ENCODE measurements around the gene ZFAND2A. TPM values are rescaled to one million over a fixed set of nuclear protein-coding genes. Genes with fewer than 3 reads are reported as not detected.
A peak's percentile ranks its signal among the peaks of the same experiment; 100 is the strongest.

The ZFAND2A gene
- total RNA-seq, 1 experiment from 2014 or later: 13.7 TPM

- Histone ChIP-seq H3K9ac (ENCODE audit: extremely low read depth, insufficient read length, low read length) (no peak overlapping the region), H4K8ac (replicated peaks; ENCODE audit: insufficient read length, low read depth, low read length) (no peak overlapping the region), H3K23ac (ENCODE audit: insufficient read length, low read depth, low read length) (no peak overlapping the region), H3K9me3 (ENCODE audit: control insufficient read depth, low read depth, low read length) (no peaks in the 10 kb centered on the region), H3K18ac (ENCODE audit: insufficient read length, low read depth, low read length) (no peak overlapping the region), H2AFZ (ENCODE audit: low read length) (no peak overlapping the region), H3K4ac (ENCODE audit: low read depth, low read length) (no peak overlapping the region), H3K4me2 (ENCODE audit: insufficient read depth, insufficient read length, low read length) (no peak overlapping the region), H3K79me1 (ENCODE audit: insufficient read depth, low read depth, low read length, poor library complexity, severe bottlenecking) (no peaks in the 10 kb centered on the region), H3K27ac (ENCODE audit: insufficient read length, low read depth, low read length) (no peak overlapping the region), H3K79me2 (ENCODE audit: insufficient read depth, low read length) (no peaks in the 10 kb centered on the region), H4K5ac (ENCODE audit: insufficient read length, low read depth, low read length) (no peak overlapping the region), H4K20me1 (ENCODE audit: control insufficient read depth, insufficient read depth, insufficient read length) (no peaks in the 10 kb centered on the region), H3K4me1 (ENCODE audit: insufficient read depth, low read length) (no peaks in the 10 kb centered on the region), H2BK12ac (ENCODE audit: insufficient read length, low read depth, low read length) (no peak overlapping the region), H2BK20ac (ENCODE audit: low read depth, low read length, poor library complexity, severe bottlenecking) (no peak overlapping the region), H3K14ac (ENCODE audit: insufficient read depth, low read length) (no peak overlapping the region; the same call in 1 of the 2 replicates), H2BK120ac (ENCODE audit: low read depth, low read length, poor library complexity, severe bottlenecking) (no peak overlapping the region), H3K23me2 (ENCODE audit: insufficient read length, low read depth, low read length, poor library complexity, severe bottlenecking) (no peaks in the 10 kb centered on the region), H2BK15ac (ENCODE audit: low read depth, low read length) (no peak overlapping the region), H3K56ac (ENCODE audit: insufficient read length, low read depth, low read length) (no peak overlapping the region), H3K27me3 (ENCODE audit: insufficient read depth, low read length) (no peaks in the 10 kb centered on the region), H3T11ph (ENCODE audit: low read length) (no peak overlapping the region), H4K91ac (ENCODE audit: insufficient read length, low read depth, low read length) (peak overlapping the region; percentile 59), H2BK5ac (ENCODE audit: insufficient read length, low read length) (no peak overlapping the region), H2AK5ac (ENCODE audit: insufficient read length, low read length) (no peak overlapping the region)
- Mint-ChIP-seq H3K36me3 (ENCODE audit: insufficient read depth in 1 of 3, low read depth in 3 of 3) (no peaks in the 10 kb centered on the region), H3K27ac (no peak overlapping the region), H3K9me3 (peaks cover 0 to 3% of the 10 kb centered on the region in 2 experiments; a peak in 2 of 5 replicates), H3K4me3 (no peak overlapping the region), H3K27me3 (ENCODE audit: low read depth) (peaks cover 19% of the 10 kb centered on the region), H3K4me1 (no peaks in the 10 kb centered on the region)
- TF ChIP-seq CTCF (conservative IDR thresholded peaks at IDR 0.05): no peak
- no CpG with 5 or more reads among the region's 15 CpGs for WGBS (ENCODE audit: extremely low coverage, insufficient read length, low lambda C conversion rate)
- DNase-seq: no peak
Observed at GRCh38 chr7:1201916-1202315, 41.9 kb upstream of the ZFAND2A start.

Measured in H9 (cell line).